OCI-LY3 (cell line): ENCODE data around the gene CDS2.

Experiments used
- EZH2phosphoT487 ChIP-seq: fragments of 200-600 bp; shearing (Covaris generic); IDR thresholded peaks from 2 replicates; pipeline ENCODE4 v1.6.1; 2018; ENCODE audit warnings: antibody characterized with exemption, mixed run types, low read depth
- TF ChIP-seq, protein P1 (sequence below): fragments of 200-600, 300-600 bp; sonication (generic); IDR thresholded peaks from 2 replicates; pipeline ENCODE4 v1.5.1; 2014; ENCODE audit warnings: antibody characterized with exemption, low read length, low read depth

DNA sequence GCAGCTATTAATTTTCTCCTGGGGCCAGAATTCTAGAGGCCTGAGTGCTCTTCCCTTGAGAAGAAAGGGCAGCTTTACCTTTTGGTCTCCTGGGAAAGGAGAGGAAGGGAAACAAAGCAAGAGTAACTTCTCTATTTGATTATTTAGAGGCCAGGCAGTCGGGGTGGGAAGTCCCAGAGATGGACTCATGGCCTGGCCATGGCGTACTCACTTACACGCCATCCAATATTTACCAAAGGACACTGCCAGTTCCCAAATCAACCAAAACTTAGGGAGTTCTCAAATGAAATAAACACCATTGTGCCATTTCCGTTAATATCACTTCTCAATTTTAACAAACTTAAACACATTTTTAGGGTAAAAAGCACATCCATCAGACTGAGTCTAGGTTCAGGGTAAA is 76.6 kb downstream of the CDS2 start:
- TF ChIP-seq, protein P1, sequence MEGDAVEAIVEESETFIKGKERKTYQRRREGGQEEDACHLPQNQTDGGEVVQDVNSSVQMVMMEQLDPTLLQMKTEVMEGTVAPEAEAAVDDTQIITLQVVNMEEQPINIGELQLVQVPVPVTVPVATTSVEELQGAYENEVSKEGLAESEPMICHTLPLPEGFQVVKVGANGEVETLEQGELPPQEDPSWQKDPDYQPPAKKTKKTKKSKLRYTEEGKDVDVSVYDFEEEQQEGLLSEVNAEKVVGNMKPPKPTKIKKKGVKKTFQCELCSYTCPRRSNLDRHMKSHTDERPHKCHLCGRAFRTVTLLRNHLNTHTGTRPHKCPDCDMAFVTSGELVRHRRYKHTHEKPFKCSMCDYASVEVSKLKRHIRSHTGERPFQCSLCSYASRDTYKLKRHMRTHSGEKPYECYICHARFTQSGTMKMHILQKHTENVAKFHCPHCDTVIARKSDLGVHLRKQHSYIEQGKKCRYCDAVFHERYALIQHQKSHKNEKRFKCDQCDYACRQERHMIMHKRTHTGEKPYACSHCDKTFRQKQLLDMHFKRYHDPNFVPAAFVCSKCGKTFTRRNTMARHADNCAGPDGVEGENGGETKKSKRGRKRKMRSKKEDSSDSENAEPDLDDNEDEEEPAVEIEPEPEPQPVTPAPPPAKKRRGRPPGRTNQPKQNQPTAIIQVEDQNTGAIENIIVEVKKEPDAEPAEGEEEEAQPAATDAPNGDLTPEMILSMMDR: no peak
- TF ChIP-seq EZH2phosphoT487: no peak
